Endothelial cell of umbilical vein (primary cell): ENCODE measurements around the gene CYBC1. TPM values are rescaled to one million over a fixed set of nuclear protein-coding genes. Genes with fewer than 3 reads are reported as not detected.

Source experiments
- BruUV-seq: library from RNA; stranded (reverse); fragments of 400-500 nt; replicated peaks from 2 replicates; lab custom pipeline; 2021; lab: Mats Ljungman, UMichigan
- CTCF ChIA-PET: fragments of 300-600, 350-600 bp; sonication (Branson Sonifier 250); formaldehyde crosslinking; loops from one replicate; lab custom pipeline; 2021; ENCODE audit warnings: antibody characterized with exemption, inconsistent platforms; lab: Charles Lee
- POLR2A ChIA-PET: fragments of 300-600, 350-600 bp; sonication (Branson Sonifier 250); formaldehyde crosslinking; loops from one replicate; lab custom pipeline; 2021; ENCODE audit warnings: antibody characterized with exemption, inconsistent platforms; lab: Charles Lee
- DNase-seq: peaks from one replicate; pipeline ENCODE4 v3.0.0-alpha.2; 2011; ENCODE audit warnings: low read depth, low spot score
- FAIRE-seq: peaks from 2 replicates; lab custom pipeline; 2011; peaks lifted over from hg19 to GRCh38; lab: Jason Lieb, UNC
- H2AFZ ChIP-seq: 2 replicates; pipeline ENCODE4 v1.6.0; 2012; ENCODE audit warnings: low read depth, low read length, control low read depth, inconsistent platforms
- H3K27ac ChIP-seq: 2 replicates; pipeline ENCODE4 v1.5.1; 2011; ENCODE audit warnings: low read depth, mild to moderate bottlenecking, control low read depth, low read length, moderate library complexity; ENCODE audit not compliant: insufficient read depth
- H3K27me3 ChIP-seq, 2 experiments: 2 replicates each; pipeline versions ENCODE4 v1.6.0 to v1.6.1; 2011; ENCODE audit warnings: low read length in 2 of 2, mixed read lengths in 1 of 2; ENCODE audit not compliant: control insufficient read depth in 2 of 2, insufficient read depth in 2 of 2
- H3K36me3 ChIP-seq, 2 experiments: 2 replicates in 1 of 2; 3 replicates in 1 of 2; pipeline ENCODE4 v1.5.1; 2011; ENCODE audit warnings: low read length in 2 of 2, mild to moderate bottlenecking in 1 of 2, moderate library complexity in 1 of 2; ENCODE audit not compliant: control insufficient read depth in 2 of 2, insufficient read depth in 2 of 2; ENCODE audit errors: extremely low read depth in 1 of 2
- H3K4me1 ChIP-seq: 3 replicates; pipeline ENCODE4 v1.5.1; 2011; ENCODE audit warnings: mild to moderate bottlenecking, low read length; ENCODE audit not compliant: control insufficient read depth, insufficient read depth; ENCODE audit errors: extremely low read depth
- H3K4me2 ChIP-seq: 2 replicates; pipeline ENCODE4 v1.6.1; 2011; ENCODE audit warnings: low read length, control low read depth, mixed read lengths; ENCODE audit not compliant: insufficient read depth
- H3K4me3 ChIP-seq, 3 experiments: fragments of 200-600 bp in 1 of 3; sonication (generic), shearing (Covaris generic) in 1 of 3; replicated peaks in 1 of 3; 2 replicates each; pipeline ENCODE4 v1.5.1; 2011 to 2016; ENCODE audit warnings: control low read depth in 3 of 3, low read length in 3 of 3, mild to moderate bottlenecking in 2 of 3, inconsistent platforms in 1 of 3, low read depth in 1 of 3, moderate library complexity in 1 of 3; ENCODE audit not compliant: insufficient read depth in 1 of 3
- H3K79me2 ChIP-seq: 2 replicates; pipeline ENCODE4 v1.6.0; 2012; ENCODE audit warnings: low read length, inconsistent platforms; ENCODE audit not compliant: control insufficient read depth, insufficient read depth
- H3K9ac ChIP-seq: replicated peaks from 2 replicates; pipeline ENCODE3; 2011; ENCODE audit warnings: low read length, control low read depth; ENCODE audit not compliant: insufficient read depth; ENCODE audit errors: extremely low read depth
- H3K9me1 ChIP-seq: replicated peaks from 3 replicates; pipeline ENCODE4 v1.6.0; 2011; ENCODE audit warnings: mild to moderate bottlenecking, low read length; ENCODE audit not compliant: control insufficient read depth, insufficient read depth; ENCODE audit errors: extremely low read depth
- H3K9me3 ChIP-seq: replicated peaks from 2 replicates; pipeline ENCODE4 v1.5.1; 2012; ENCODE audit warnings: low read length, inconsistent platforms; ENCODE audit not compliant: control insufficient read depth, insufficient read depth
- H4K20me1 ChIP-seq: replicated peaks from 2 replicates; pipeline ENCODE3; 2011; ENCODE audit warnings: mild to moderate bottlenecking, low read length; ENCODE audit not compliant: control insufficient read depth, insufficient read depth; ENCODE audit errors: extremely low read depth
- MYC ChIP-seq: IDR thresholded peaks from one replicate; pipeline ENCODE4 v1.6.1; 2011; ENCODE audit warnings: mild to moderate bottlenecking, low read depth, low read length
- POLR2A ChIP-seq: IDR thresholded peaks from 2 replicates; pipeline ENCODE4 v1.6.1; 2012; ENCODE audit warnings: low read depth, mild to moderate bottlenecking, control low read depth, low read length
- POLR2AphosphoS5 ChIP-seq: IDR thresholded peaks from 2 replicates; pipeline ENCODE4 v1.6.1; 2012; ENCODE audit warnings: low read depth, mild to moderate bottlenecking, control low read depth, low read length, moderate library complexity; ENCODE audit not compliant: insufficient read depth
- dilution Hi-C: fragments of 300-500 bp; cut with MboI; formaldehyde crosslinking; loops from one replicate; pipeline ENCODE4 v1.15.0; 2019; ENCODE audit warnings: low sequenced_read_pairs; ENCODE audit not compliant: extremely low pct_ligation_motif_present
- intact Hi-C: fragments of 100-400 bp; cut with micrococcal nuclease; formaldehyde crosslinking; loops from one replicate; pipeline ENCODE4 v1.10.0; 2022
- polyA plus RNA-seq, 4 experiments: library from polyadenylated mRNA; depleted of rRNA in 3 of 4; stranded (reverse) in 3 of 4; unstranded in 1 of 4; fragments of >200 nt; gene quantifications; 2 replicates each; pipeline versions ENCODE4 v1.2.1 to v1.2.3, GENCODE V29; 2011 to 2012; ENCODE audit warnings: missing spikeins in 1 of 4
- total RNA-seq: library from RNA; stranded (reverse); gene quantifications from 2 replicates; pipeline ENCODE4 v1.2.3, GENCODE V29; 2021
- TF ChIP-seq, protein P1 (sequence below): IDR thresholded peaks from 2 replicates; pipeline ENCODE4 v1.6.1; 2011; ENCODE audit not compliant: insufficient read depth, insufficient read length
- TF ChIP-seq, protein P2 (sequence below), 2 donors: IDR thresholded peaks; 1 replicate in 1 of 2; 2 replicates in 1 of 2; pipeline ENCODE4 v1.5.1; 2011; ENCODE audit warnings: low read length in 2 of 2, mild to moderate bottlenecking in 2 of 2, moderate library complexity in 2 of 2, control low read depth in 1 of 2, inconsistent platforms in 1 of 2, low read depth in 1 of 2; ENCODE audit not compliant: insufficient read depth in 1 of 2; ENCODE audit errors: extremely low read depth in 1 of 2

The CYBC1 gene
- total and polyA plus RNA-seq, 2 donors (not counting 3 experiments of a cell fraction or from before 2014, with no cell fraction given): 71.8 to 81.5 TPM

DNA sequence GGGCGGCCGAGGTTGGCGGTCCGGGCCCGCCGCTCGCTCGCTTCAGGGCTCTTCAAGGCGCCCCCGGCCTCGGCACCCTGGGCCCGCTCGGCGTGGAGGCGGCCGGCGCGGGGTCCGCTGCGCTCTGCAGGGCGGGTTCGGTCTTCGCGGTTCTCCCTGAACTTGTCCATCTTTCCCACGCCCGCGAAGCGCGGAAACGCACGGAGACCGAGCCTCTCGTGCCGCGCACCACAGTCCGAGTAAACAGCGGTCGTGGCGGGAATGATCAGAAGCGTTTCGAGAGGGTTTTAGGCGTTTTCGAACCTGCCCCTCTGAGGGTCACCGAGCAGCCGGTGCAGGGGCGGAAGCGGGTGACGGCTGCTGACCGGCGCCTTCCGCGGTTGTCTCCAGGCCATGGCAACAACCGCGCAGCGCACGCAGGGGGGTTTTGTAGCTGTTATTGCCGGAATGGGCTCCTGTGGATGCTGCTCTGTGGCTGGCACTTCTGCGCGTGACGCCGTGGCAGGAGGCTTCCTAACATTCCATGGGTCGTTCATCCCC lies 8.4 kb upstream of the CYBC1 start:
- peak overlapping the region; percentile 34 for H3K4me2 ChIP-seq
- no peaks in the 10 kb centered on the region for H3K79me2 ChIP-seq
- POLR2A ChIA-PET: no interaction called here
- TSS peak; percentile 52 for BruUV-seq
- intact Hi-C loops (loop anchor here (1.0 to 10.0 kb wide), 5 partner anchors 9 to 386 kb away; partner anchors contain the start of genes CYBC1, FOXK2 and ZNF750), dilution Hi-C loops (no loop called here)
- H3K9ac ChIP-seq: peak overlapping the region; percentile 96
- FAIRE-seq (peak; percentile 85), DNase-seq (peak; percentile 78)
- peak overlapping the region; percentile 96 for H3K27ac ChIP-seq
- H3K36me3 ChIP-seq: peaks cover 0 to 18% of the 10 kb centered on the region in 2 experiments
- peak overlapping the region; percentile 18 to 65 (median 57) for H3K4me3 ChIP-seq
- no peaks in the 10 kb centered on the region for H3K9me3 ChIP-seq
- no peaks in the 10 kb centered on the region for H3K9me1 ChIP-seq
- H3K27me3 ChIP-seq: no peaks in the 10 kb centered on the region
- no peaks in the 10 kb centered on the region for H4K20me1 ChIP-seq
- CTCF ChIA-PET: no interaction called here
- no peak for TF ChIP-seq MYC
- TF ChIP-seq, protein P1, sequence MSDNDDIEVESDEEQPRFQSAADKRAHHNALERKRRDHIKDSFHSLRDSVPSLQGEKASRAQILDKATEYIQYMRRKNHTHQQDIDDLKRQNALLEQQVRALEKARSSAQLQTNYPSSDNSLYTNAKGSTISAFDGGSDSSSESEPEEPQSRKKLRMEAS: no peak
- H3K4me1 ChIP-seq: peaks cover 11% of the 10 kb centered on the region
- peak overlapping the region; percentile 23 for H2AFZ ChIP-seq

DNA sequence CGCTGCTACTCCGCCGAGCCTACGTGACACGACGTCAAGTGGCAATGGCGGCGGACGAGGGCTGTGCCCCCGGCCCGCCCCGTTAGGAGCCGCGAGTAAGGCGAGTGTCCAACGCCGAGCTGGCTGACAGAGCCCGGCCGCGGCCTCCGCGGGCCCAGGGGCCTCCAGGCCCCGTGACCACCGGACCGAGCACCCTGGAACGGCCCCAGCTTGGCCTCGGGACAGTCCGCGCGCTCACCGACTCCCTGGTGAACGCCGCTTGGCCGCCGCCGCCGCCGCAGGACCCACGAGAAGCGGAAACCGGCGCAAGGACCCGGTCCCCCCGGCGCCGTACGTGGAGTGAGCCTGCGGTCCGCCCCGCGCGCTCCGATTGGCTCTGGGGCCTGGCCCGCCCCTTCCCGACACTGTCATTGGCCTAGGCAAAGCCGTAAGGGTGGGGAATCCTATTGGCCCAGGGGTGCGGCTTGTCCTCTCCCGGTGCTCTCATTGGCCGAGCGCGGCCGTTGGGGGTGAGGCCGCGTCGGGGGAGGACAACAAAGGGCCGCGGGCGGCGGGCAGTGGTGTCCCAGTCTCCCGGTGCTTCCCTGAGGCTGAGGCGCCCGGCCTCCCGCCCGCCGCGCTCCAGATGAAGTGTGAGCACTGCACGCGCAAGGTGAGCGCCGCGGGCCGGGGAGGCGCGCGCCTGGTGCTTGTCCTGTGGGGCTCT lies 7.8 kb upstream of the CYBC1 start, which contains the start of gene NARF:
Gene NARF (plus strand): TSS at position 563 of the 706 bp plus-strand sequence. CDS start 63 bp downstream, at position 626.
- TF ChIP-seq, protein P2, sequence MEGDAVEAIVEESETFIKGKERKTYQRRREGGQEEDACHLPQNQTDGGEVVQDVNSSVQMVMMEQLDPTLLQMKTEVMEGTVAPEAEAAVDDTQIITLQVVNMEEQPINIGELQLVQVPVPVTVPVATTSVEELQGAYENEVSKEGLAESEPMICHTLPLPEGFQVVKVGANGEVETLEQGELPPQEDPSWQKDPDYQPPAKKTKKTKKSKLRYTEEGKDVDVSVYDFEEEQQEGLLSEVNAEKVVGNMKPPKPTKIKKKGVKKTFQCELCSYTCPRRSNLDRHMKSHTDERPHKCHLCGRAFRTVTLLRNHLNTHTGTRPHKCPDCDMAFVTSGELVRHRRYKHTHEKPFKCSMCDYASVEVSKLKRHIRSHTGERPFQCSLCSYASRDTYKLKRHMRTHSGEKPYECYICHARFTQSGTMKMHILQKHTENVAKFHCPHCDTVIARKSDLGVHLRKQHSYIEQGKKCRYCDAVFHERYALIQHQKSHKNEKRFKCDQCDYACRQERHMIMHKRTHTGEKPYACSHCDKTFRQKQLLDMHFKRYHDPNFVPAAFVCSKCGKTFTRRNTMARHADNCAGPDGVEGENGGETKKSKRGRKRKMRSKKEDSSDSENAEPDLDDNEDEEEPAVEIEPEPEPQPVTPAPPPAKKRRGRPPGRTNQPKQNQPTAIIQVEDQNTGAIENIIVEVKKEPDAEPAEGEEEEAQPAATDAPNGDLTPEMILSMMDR (IDR thresholded peaks at IDR 0.05; ENCODE audit: extremely low read depth in 1 of 2, insufficient read depth in 1 of 2, low read depth in 1 of 2, low read length in 2 of 2): no peak
- TF ChIP-seq POLR2A: peak; percentile 85
- TF ChIP-seq MYC: no peak
- TF ChIP-seq POLR2AphosphoS5: peak; percentile 89
- DNase-seq: peak; percentile 98
- Histone ChIP-seq H2AFZ (peak within 1 kb of the TSS; percentile 31), H3K27ac (peak within 1 kb of the TSS; percentile 96), H3K9me3 (no peaks in the 10 kb centered on the region), H3K36me3 (peaks cover 0 to 14% of the 10 kb centered on the region in 2 experiments), H3K4me1 (peaks cover 11% of the 10 kb centered on the region), H3K4me3 (peak within 1 kb of the TSS; percentile 30 to 65 (median 57)), H3K9me1 (no peaks in the 10 kb centered on the region), H3K79me2 (no peaks in the 10 kb centered on the region), H3K9ac (peak within 1 kb of the TSS; percentile 96), H3K27me3 (no peaks in the 10 kb centered on the region), H4K20me1 (no peaks in the 10 kb centered on the region), H3K4me2 (peak within 1 kb of the TSS; percentile 79)
- ChIA-PET CTCF (interaction anchor here (1.7 kb wide), 1 partner anchor 22 kb away, joined by 4 read pairs; no protein-coding TSS in a partner anchor), POLR2A (no interaction called here)
- no peak for FAIRE-seq
- dilution Hi-C loops (no loop called here), intact Hi-C loops (loop anchor here (1.0 to 10.0 kb wide), 5 partner anchors 8 to 386 kb away; partner anchors contain the start of genes CYBC1, FOXK2 and ZNF750)
- BruUV-seq: no TSS peak
